ENCODE measurements around the gene A4GALT. TPM values are rescaled to one million over a fixed set of nuclear protein-coding genes. Genes with fewer than 3 reads are reported as not detected.
"Not testable (repeated sequence)": the region's sequence is repeated elsewhere in the genome, so short reads cannot be mapped to it uniquely, and the experiment has no call there.

Gene A4GALT
- total RNA-seq, 1 donor from 2014 or later = 16.9 TPM

DNA sequence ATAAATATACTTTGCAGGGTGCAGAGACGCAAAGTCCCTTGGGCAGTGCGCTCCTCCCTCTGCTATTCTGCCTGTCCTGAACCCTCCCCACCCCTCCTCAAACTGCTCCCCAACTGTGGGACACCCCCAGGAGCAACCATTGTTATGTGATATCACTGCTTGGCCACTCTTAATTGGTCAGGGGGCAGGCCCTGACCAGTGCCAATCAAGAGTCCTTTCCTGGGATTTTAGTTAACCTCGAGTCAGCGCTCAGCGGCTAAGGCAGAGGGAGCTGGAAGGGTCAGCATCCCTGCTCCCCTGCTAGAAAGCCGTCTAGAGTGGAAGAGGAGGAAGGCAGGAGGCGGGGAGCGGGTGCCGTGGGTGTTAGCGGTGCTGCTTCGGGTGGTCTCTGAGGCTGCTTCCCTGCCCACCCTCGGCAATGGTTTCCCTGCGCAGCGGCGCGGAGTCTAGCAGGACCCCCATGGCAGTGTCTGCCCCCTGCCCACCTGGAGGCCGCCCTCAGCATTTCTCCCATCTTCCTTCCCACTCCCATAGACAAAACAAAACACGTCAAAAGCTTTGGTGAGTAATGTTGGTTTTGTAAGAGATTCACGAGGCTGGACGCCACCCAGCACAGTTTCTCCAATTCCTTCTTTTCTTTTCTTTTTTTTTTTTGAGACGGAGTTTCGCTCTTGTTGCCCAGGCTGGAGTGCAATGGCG is 38.4 kb upstream of the A4GALT start:
- peaks cover 13% of the 10 kb centered on the region for H3K4me1 Mint-ChIP-seq

DNA sequence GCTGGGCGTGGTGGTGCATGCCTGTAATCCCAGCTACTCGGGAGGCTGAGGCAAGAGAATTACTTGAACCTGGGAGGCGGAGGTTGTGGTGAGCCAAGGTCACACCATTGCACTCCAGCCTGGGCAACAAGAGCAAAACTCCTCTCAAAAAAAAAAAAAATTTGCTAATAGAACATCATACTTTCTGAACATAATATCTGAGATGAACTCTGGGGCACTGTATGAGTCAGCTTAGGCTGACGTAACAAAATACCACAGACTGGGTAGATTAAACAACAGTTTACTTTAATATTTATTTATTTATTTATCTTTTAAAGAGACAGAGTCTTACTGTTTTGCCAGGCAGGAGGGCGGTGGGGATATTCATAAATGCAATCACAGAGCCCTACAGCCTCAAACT is 34.9 kb upstream of the A4GALT start:
- H3K36me3 Mint-ChIP-seq (ENCODE audit: low read depth); ATAC-seq (ENCODE audit: low read depth); intact Hi-C loops (cut with micrococcal nuclease); H3K4me3 Mint-ChIP-seq; H3K9me3 Mint-ChIP-seq; H3K27me3 Mint-ChIP-seq; H3K27ac Mint-ChIP-seq; DNase-seq: not testable (repeated sequence)
- peaks cover 29% of the 10 kb centered on the region for H3K4me1 Mint-ChIP-seq
- CTCF ChIA-PET = interaction anchor here (0.6 kb wide), 1 partner anchor 76 kb away, joined by 3 read pairs; no protein-coding TSS in a partner anchor
- POLR2A ChIA-PET = interaction anchor here (0.7 to 1.9 kb wide), 2 partner anchors 28 to 140 kb away, joined by 5 to 10 read pairs; partner anchors contain the start of gene POLDIP3

More for the DNA sequence above, 38.4 kb upstream of the A4GALT start:
- ATAC-seq (ENCODE audit: low read depth) = no peak
- TF ChIP-seq, protein P1, sequence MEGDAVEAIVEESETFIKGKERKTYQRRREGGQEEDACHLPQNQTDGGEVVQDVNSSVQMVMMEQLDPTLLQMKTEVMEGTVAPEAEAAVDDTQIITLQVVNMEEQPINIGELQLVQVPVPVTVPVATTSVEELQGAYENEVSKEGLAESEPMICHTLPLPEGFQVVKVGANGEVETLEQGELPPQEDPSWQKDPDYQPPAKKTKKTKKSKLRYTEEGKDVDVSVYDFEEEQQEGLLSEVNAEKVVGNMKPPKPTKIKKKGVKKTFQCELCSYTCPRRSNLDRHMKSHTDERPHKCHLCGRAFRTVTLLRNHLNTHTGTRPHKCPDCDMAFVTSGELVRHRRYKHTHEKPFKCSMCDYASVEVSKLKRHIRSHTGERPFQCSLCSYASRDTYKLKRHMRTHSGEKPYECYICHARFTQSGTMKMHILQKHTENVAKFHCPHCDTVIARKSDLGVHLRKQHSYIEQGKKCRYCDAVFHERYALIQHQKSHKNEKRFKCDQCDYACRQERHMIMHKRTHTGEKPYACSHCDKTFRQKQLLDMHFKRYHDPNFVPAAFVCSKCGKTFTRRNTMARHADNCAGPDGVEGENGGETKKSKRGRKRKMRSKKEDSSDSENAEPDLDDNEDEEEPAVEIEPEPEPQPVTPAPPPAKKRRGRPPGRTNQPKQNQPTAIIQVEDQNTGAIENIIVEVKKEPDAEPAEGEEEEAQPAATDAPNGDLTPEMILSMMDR (IDR thresholded peaks at IDR 0.05) = no peak
- no peak overlapping the region for H3K4me3 Mint-ChIP-seq
- H3K27me3 Mint-ChIP-seq = peaks cover 1% of the 10 kb centered on the region
- no peaks in the 10 kb centered on the region for H3K9me3 Mint-ChIP-seq
- ChIA-PET CTCF (no interaction called here), POLR2A (no interaction called here)
- no peak for DNase-seq
- H3K36me3 Mint-ChIP-seq (ENCODE audit: low read depth) = no peaks in the 10 kb centered on the region
- intact Hi-C loops (cut with micrococcal nuclease) = no loop called here
- no peak overlapping the region for H3K27ac Mint-ChIP-seq

DNA sequence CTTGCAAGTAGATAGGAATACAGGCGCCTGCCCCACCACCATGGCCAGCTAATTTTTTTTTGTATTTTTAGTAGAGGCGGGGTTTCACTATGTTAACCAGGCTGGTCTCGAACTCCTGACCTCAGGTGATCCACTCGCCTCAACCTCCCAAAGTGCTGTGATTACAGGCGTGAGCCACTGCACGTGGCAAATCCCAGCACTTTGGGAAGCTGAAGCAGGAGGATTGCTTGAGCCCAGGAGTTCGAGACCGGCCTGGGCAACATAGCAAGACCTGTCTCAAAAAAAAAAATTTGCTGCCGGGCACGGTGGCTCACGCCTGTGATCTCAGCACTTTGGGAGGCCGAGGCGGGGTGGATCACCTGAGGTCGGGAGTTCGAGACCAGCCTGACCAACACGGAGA is 34.5 kb upstream of the A4GALT start:
- peaks cover 29% of the 10 kb centered on the region for H3K4me1 Mint-ChIP-seq
- POLR2A ChIA-PET = interaction anchor here (0.7 to 1.9 kb wide), 3 partner anchors 15 to 140 kb away, joined by 3 to 10 read pairs (median 5); partner anchors contain the start of gene POLDIP3

DNA sequence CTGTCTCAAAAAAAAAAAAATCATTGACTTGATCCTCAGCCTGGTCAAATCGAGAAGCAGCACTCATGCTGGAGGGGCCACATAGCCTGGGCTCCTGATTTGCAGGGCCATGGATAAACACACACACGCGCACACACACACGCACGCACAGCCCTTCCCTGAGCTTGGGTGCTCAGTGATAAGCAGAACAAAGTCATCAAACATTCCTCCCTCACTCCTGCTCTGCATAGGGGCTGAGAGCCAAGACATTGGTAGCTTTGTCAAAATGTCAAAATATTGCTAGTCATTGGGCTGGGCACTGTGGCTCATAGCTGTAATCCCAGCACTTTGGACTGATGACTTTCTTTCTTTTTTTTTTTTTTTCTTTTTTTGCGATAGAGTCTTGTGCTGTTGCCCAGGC is 34.0 kb upstream of the A4GALT start:
- CTCF ChIA-PET = no interaction called here
- POLR2A ChIA-PET = interaction anchor here (0.7 to 1.9 kb wide), 3 partner anchors 15 to 140 kb away, joined by 3 to 10 read pairs (median 5); partner anchors contain the start of gene POLDIP3
- TF ChIP-seq, protein P1 (IDR thresholded peaks at IDR 0.05) = no peak

More for the DNA sequence above, 34.5 kb upstream of the A4GALT start:
- DNase-seq; intact Hi-C loops (cut with micrococcal nuclease); ATAC-seq (ENCODE audit: low read depth); H3K36me3 Mint-ChIP-seq (ENCODE audit: low read depth); H3K9me3 Mint-ChIP-seq; H3K27me3 Mint-ChIP-seq; H3K27ac Mint-ChIP-seq; CTCF ChIA-PET; H3K4me3 Mint-ChIP-seq: not testable (repeated sequence)

DNA sequence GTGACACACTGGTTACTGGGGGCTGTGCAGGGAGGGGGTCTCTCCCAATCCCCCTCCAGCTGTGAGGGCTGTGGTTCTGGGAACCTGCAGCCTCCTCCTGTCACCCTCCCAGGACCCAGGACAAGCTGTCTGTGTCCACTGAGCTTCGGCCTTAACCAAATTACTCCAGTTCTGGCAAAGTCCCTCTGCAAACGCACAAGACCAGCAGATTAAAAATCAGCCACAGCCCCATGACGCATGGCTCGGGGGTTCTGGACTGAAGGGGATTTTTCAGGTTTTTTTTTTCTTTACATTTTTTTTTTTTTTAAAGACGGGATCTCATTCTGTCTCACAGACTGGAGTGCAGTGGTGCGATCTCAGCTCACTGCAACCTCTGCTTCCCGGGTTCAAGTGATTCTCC is 32.2 kb upstream of the A4GALT start:
- H3K27me3 Mint-ChIP-seq = peaks cover under 1% of the 10 kb centered on the region
- TF ChIP-seq, protein P1 (IDR thresholded peaks at IDR 0.05) = no peak
- ChIA-PET POLR2A (interaction anchor here (0.7 to 2.8 kb wide), 5 partner anchors 8 to 138 kb away, joined by 3 to 17 read pairs (median 5); partner anchors contain the start of gene POLDIP3), CTCF (no interaction called here)
- no peaks in the 10 kb centered on the region for H3K36me3 Mint-ChIP-seq (ENCODE audit: low read depth)
- ATAC-seq (ENCODE audit: low read depth) (peak; percentile 65), DNase-seq (peak; percentile 20)
- peaks cover 28% of the 10 kb centered on the region for H3K4me1 Mint-ChIP-seq
- intact Hi-C loops (cut with micrococcal nuclease) = loop anchor here (1.0 to 2.0 kb wide), 2 partner anchors 16 to 96 kb away; no protein-coding TSS in a partner anchor
- H3K9me3 Mint-ChIP-seq = no peaks in the 10 kb centered on the region
- peak overlapping the region; percentile 53 for H3K27ac Mint-ChIP-seq
- no peak overlapping the region for H3K4me3 Mint-ChIP-seq

More for the DNA sequence above, 34.0 kb upstream of the A4GALT start:
- intact Hi-C loops (cut with micrococcal nuclease) = no loop called here
- H3K9me3 Mint-ChIP-seq = no peaks in the 10 kb centered on the region
- ATAC-seq (ENCODE audit: low read depth) (no peak), DNase-seq (no peak)
- peak overlapping the region; percentile 30 for H3K27ac Mint-ChIP-seq
- H3K4me3 Mint-ChIP-seq = no peak overlapping the region
- H3K4me1 Mint-ChIP-seq = peaks cover 29% of the 10 kb centered on the region
- peaks cover 1% of the 10 kb centered on the region for H3K27me3 Mint-ChIP-seq
- no peaks in the 10 kb centered on the region for H3K36me3 Mint-ChIP-seq (ENCODE audit: low read depth)

DNA sequence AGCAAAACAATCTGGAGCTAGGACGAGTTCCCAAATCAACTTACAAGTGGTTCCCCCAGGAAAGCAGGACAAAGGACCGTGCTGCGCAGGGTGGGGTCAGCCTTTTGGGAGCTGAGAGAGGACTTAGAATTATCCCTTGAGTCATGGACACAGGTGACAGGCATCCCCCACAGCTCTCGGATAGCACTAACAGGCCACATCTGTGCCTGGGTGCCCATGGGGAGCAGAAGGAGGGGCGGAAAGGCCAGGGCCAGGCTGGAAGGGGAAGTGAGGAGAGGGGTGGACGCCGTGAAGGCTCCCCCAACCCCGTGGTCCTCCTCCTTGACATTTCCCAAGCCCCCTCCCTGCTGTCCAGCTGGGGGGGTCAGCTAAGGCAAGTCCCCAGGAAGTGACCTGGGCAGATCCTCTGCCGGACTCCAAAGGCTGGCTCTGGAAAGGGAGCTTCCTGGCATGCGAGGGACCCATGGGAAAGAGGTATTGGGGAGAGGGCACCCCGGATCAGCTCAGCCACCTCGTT is 31.6 kb upstream of the A4GALT start:
- no peak for DNase-seq
- Mint-ChIP-seq H3K27ac (peak overlapping the region; percentile 61), H3K27me3 (no peaks in the 10 kb centered on the region), H3K36me3 (ENCODE audit: low read depth) (no peaks in the 10 kb centered on the region), H3K9me3 (no peaks in the 10 kb centered on the region), H3K4me3 (no peak overlapping the region), H3K4me1 (peaks cover 25% of the 10 kb centered on the region)
- POLR2A ChIA-PET = interaction anchor here (0.6 to 2.8 kb wide), 8 partner anchors 9 to 137 kb away, joined by 3 to 17 read pairs (median 4); partner anchors contain the start of gene POLDIP3
- peak; percentile 16 for ATAC-seq (ENCODE audit: low read depth)
- intact Hi-C loops (cut with micrococcal nuclease) = loop anchor here (2.0 kb wide), 1 partner anchor 17 kb away; no protein-coding TSS in a partner anchor
- CTCF ChIA-PET = no interaction called here
- TF ChIP-seq, protein P1 (IDR thresholded peaks at IDR 0.05) = no peak

DNA sequence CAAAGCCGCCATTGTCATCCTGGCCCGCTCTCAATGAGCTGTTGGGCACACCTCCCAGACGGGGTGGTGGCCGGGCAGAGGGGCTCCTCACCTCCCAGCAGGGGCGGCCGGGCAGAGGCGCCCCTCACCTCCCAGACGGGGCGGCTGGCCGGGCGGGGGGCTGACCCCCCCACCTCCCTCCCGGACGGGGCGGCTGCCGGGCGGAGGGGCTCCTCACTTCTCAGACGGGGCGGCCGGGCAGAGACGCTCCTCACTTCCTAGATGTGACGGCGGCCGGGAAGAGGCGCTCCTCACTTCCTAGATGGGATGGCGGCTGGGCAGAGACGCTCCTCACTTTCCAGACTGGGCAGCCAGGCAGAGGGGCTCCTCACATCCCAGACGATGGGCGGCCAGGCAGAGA is 29.8 kb upstream of the A4GALT start:
- peaks cover 25% of the 10 kb centered on the region for H3K4me1 Mint-ChIP-seq
- H3K36me3 Mint-ChIP-seq (ENCODE audit: low read depth); DNase-seq; H3K27ac Mint-ChIP-seq; intact Hi-C loops (cut with micrococcal nuclease); ATAC-seq (ENCODE audit: low read depth); POLR2A ChIA-PET; CTCF ChIA-PET; H3K9me3 Mint-ChIP-seq; H3K4me3 Mint-ChIP-seq; H3K27me3 Mint-ChIP-seq: not testable (repeated sequence)

All from activated B cell treated with CpG ODN at 0.5 μM for 24 hours (primary cell).